Suprapubic skin (tissue), 4 donors: ENCODE data around the gene TSC22D1. TPM values are rescaled to one million over a fixed set of nuclear protein-coding genes. Genes with fewer than 3 reads are reported as not detected.

ENCODE experiments used
- DNase-seq, 2 donors: peaks; one replicate each; pipeline ENCODE4 v3.0.0-alpha.2; 2019; ENCODE audit warnings: low spot score in 2 of 2
- H3K27ac ChIP-seq: fragments of 200-600 bp; sonication (generic); one replicate; pipeline ENCODE4 v1.5.1; 2019
- H3K27me3 ChIP-seq: fragments of 200-600 bp; sonication (generic); one replicate; pipeline ENCODE4 v1.5.1; 2019
- H3K36me3 ChIP-seq: fragments of 200-600 bp; sonication (generic); one replicate; pipeline ENCODE4 v1.5.1; 2019
- H3K4me1 ChIP-seq: fragments of 200-600 bp; sonication (generic); one replicate; pipeline ENCODE4 v1.5.1; 2019
- H3K4me3 ChIP-seq: fragments of 200-600 bp; sonication (generic); one replicate; pipeline ENCODE4 v1.5.1; 2019; ENCODE audit warnings: mild to moderate bottlenecking
- H3K9me3 ChIP-seq: fragments of 200-600 bp; sonication (generic); one replicate; pipeline ENCODE4 v1.5.1; 2019
- EP300 ChIP-seq: sonication (generic); formaldehyde crosslinking; IDR thresholded peaks from one replicate; pipeline ENCODE4 v1.6.1; 2017; ENCODE audit warnings: antibody characterized with exemption
- POLR2A ChIP-seq, 2 donors: fragments of 450-650 bp; IDR thresholded peaks; one replicate each; pipeline ENCODE4 v1.6.1; 2017; ENCODE audit warnings: antibody characterized with exemption in 2 of 2, mild to moderate bottlenecking in 2 of 2, moderate library complexity in 2 of 2
- POLR2AphosphoS5 ChIP-seq, 3 donors: sonication (generic); formaldehyde crosslinking; IDR thresholded peaks; one replicate each; pipeline ENCODE4 v1.6.1; 2017; ENCODE audit warnings: antibody characterized with exemption in 3 of 3
- WGBS: methylation state at CpG from one replicate; pipeline ENCODE4 v1.1.5; 2018; 5-methylcytosine and 5-hydroxymethylcytosine counted together
- total RNA-seq, 4 donors: library from RNA; depleted of rRNA; stranded (reverse); fragments of >200 nt; gene quantifications; one replicate each; pipeline ENCODE4 v1.1.0, GENCODE V29; 2016
- TF ChIP-seq, protein P1 (sequence below), 2 donors: fragments of 200-600 bp in 1 of 2; fragments of 450-650 bp in 1 of 2; sonication (generic) in 1 of 2; IDR thresholded peaks; one replicate each; pipeline ENCODE4 v1.5.1; 2016 to 2019; ENCODE audit warnings: antibody characterized with exemption in 2 of 2, mild to moderate bottlenecking in 1 of 2, moderate library complexity in 1 of 2

Gene TSC22D1
- total RNA-seq, 4 donors from 2014 or later: 70.3 to 135 (median 92.1) TPM

DNA sequence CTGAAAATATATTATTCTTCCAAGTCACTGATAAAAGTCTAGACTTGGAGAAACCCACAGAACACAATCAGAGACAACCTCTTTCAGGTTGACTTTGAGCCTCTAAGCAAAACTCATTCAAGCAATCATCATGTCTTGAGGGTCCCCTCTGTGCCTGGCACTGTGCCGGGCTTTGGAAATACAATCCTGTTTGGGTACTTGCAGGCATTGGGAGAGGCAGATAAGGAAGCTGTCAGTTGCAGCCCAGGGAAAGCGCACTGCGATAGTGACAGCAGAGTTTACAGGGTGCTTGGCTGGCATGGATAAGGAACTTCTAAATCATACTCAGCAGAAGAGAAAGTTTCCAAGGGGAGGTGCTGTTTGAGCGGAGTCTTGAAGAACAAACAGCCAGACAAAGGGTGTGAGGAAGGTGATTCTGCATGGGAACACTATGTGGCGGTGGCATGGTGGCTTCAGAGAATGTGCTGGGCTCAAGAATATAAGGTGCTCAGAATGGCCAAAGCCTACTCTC is 193.4 kb downstream of the TSC22D1 start:
- 85% methylated on average over 5 of the region's 5 CpGs for WGBS
- Histone ChIP-seq H3K27me3 (no peaks in the 10 kb centered on the region), H3K27ac (no peak overlapping the region), H3K9me3 (no peaks in the 10 kb centered on the region), H3K4me1 (no peaks in the 10 kb centered on the region), H3K4me3 (no peak overlapping the region), H3K36me3 (no peaks in the 10 kb centered on the region)
- TF ChIP-seq, protein P1, sequence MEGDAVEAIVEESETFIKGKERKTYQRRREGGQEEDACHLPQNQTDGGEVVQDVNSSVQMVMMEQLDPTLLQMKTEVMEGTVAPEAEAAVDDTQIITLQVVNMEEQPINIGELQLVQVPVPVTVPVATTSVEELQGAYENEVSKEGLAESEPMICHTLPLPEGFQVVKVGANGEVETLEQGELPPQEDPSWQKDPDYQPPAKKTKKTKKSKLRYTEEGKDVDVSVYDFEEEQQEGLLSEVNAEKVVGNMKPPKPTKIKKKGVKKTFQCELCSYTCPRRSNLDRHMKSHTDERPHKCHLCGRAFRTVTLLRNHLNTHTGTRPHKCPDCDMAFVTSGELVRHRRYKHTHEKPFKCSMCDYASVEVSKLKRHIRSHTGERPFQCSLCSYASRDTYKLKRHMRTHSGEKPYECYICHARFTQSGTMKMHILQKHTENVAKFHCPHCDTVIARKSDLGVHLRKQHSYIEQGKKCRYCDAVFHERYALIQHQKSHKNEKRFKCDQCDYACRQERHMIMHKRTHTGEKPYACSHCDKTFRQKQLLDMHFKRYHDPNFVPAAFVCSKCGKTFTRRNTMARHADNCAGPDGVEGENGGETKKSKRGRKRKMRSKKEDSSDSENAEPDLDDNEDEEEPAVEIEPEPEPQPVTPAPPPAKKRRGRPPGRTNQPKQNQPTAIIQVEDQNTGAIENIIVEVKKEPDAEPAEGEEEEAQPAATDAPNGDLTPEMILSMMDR (IDR thresholded peaks at IDR 0.05): no peak
- TF ChIP-seq POLR2AphosphoS5 (IDR thresholded peaks at IDR 0.05): no peak
- no peak for TF ChIP-seq POLR2A (IDR thresholded peaks at IDR 0.05)
- TF ChIP-seq EP300: no peak
- DNase-seq: no peak

Other genes with a start within 250 kb of the TSC22D1 start
- 1 to 10 TPM in 3 of 4 donors, not detected in 1; 1.2 to 1.4 (median 1.3) TPM for gene SERP2, start 202.5 kb downstream of the TSC22D1 start, total RNA-seq